ENCODE data around the gene ELMO1.

The ELMO1 gene

GRCh38 chr7:36961097-36961496, 487.6 kb downstream of the ELMO1 start:
- no peak for DNase-seq

GRCh38 chr7:36960105-36960504, 488.6 kb downstream of the ELMO1 start:
- no peak for DNase-seq

GRCh38 chr7:36958111-36958733, 490.4 kb downstream of the ELMO1 start:
- no peak for DNase-seq

- DNase-seq = no peak
These were observed 491.0 kb downstream of the ELMO1 start for GRCh38 chr7:36957620-36958019.

GRCh38 chr7:36956814-36957213, 491.9 kb downstream of the ELMO1 start:
- DNase-seq = no peak

- no peak for DNase-seq
These were observed 493.1 kb downstream of the ELMO1 start for GRCh38 chr7:36955456-36956129.

- DNase-seq = no peak
These were observed 497.4 kb downstream of the ELMO1 start for GRCh38 chr7:36951257-36951697.

GRCh38 chr7:36949711-36950600, 498.7 kb downstream of the ELMO1 start:
- no peak for DNase-seq

GRCh38 chr7:36946401-36946739, 502.3 kb downstream of the ELMO1 start:
- DNase-seq = no peak

- no peak for DNase-seq
These were observed 502.9 kb downstream of the ELMO1 start for GRCh38 chr7:36945612-36946400.

- no peak for DNase-seq
These were observed 503.8 kb downstream of the ELMO1 start for GRCh38 chr7:36944838-36945237.

- no peak for DNase-seq
These were observed 504.9 kb downstream of the ELMO1 start for GRCh38 chr7:36943591-36944435.

- no peak for DNase-seq
These were observed 505.7 kb downstream of the ELMO1 start for GRCh38 chr7:36942955-36943354.

GRCh38 chr7:36942541-36942940, 506.1 kb downstream of the ELMO1 start:
- DNase-seq = no peak

- DNase-seq = no peak
These were observed 506.6 kb downstream of the ELMO1 start for GRCh38 chr7:36942025-36942424.

- DNase-seq = no peak
These were observed 507.3 kb downstream of the ELMO1 start for GRCh38 chr7:36941359-36941758.

GRCh38 chr7:36939816-36940215, 508.8 kb downstream of the ELMO1 start:
- DNase-seq = no peak

- no peak for DNase-seq
These were observed 510.7 kb downstream of the ELMO1 start for GRCh38 chr7:36937754-36938563.

GRCh38 chr7:36931892-36932291, 516.8 kb downstream of the ELMO1 start:
- DNase-seq = no peak

- no peak for DNase-seq
These were observed 518.9 kb downstream of the ELMO1 start for GRCh38 chr7:36929791-36930190.

GRCh38 chr7:36928718-36929117, 519.9 kb downstream of the ELMO1 start:
- DNase-seq = no peak

Data from activated CD4-positive, alpha-beta T cell treated with anti-CD3 and anti-CD28 coated beads, Interleukin-2, amount 50 U/mL, for 1 hour (primary cell).